ENCODE results near the gene MAP2K1.
"Not testable (repeated sequence)": the region's sequence is repeated elsewhere in the genome, so short reads cannot be mapped to it uniquely, and the experiment has no call there.

The MAP2K1 gene

GRCh38 chr15:66386204-66387123 lies at the start of gene MAP2K1:
TSS of gene MAP2K1 (plus strand) at chr15:66386912. CDS start at chr15:66387348, 436 bp downstream.
- DNase-seq (ENCODE audit: low read depth in 1 of 2, low spot score in 1 of 2): peak; percentile 97

GRCh38 chr15:66348530-66348929 lies 38.2 kb upstream of the MAP2K1 start:
- DNase-seq (ENCODE audit: low read depth in 1 of 2, low spot score in 1 of 2): not testable (repeated sequence)

- DNase-seq (ENCODE audit: low read depth in 1 of 2, low spot score in 1 of 2): no peak
These were observed 30.7 kb upstream of the MAP2K1 start for GRCh38 chr15:66356077-66356358.

GRCh38 chr15:66356359-66357236 lies 30.1 kb upstream of the MAP2K1 start, which contains the start of gene TIPIN:
TSS of gene TIPIN (minus strand) at chr15:66356685. CDS start at chr15:66352947, 3,738 bp downstream.
- peak; percentile 93 to 94 for DNase-seq (ENCODE audit: low read depth in 1 of 2, low spot score in 1 of 2)

GRCh38 chr15:66359740-66360139 lies 27.0 kb upstream of the MAP2K1 start:
- no peak for DNase-seq (ENCODE audit: low read depth in 1 of 2, low spot score in 1 of 2)

- DNase-seq (ENCODE audit: low read depth in 1 of 2, low spot score in 1 of 2): not testable (repeated sequence)
These were observed 24.8 kb upstream of the MAP2K1 start for GRCh38 chr15:66361745-66362460.

- no peak for DNase-seq (ENCODE audit: low read depth in 1 of 2, low spot score in 1 of 2)
These were observed 23.9 kb upstream of the MAP2K1 start for GRCh38 chr15:66362776-66363175.

- DNase-seq (ENCODE audit: low read depth in 1 of 2, low spot score in 1 of 2): no peak
These were observed 21.7 kb upstream of the MAP2K1 start for GRCh38 chr15:66364944-66365528.

- DNase-seq (ENCODE audit: low read depth in 1 of 2, low spot score in 1 of 2): no peak
These were observed 16.7 kb upstream of the MAP2K1 start for GRCh38 chr15:66369773-66370651.

- DNase-seq (ENCODE audit: low read depth in 1 of 2, low spot score in 1 of 2): no peak
These were observed 12.5 kb upstream of the MAP2K1 start for GRCh38 chr15:66374179-66374578.

GRCh38 chr15:66378814-66379430 lies 7.8 kb upstream of the MAP2K1 start:
- DNase-seq (ENCODE audit: low read depth in 1 of 2, low spot score in 1 of 2): no peak

- not testable (repeated sequence) for DNase-seq (ENCODE audit: low read depth in 1 of 2, low spot score in 1 of 2)
These were observed 5.3 kb upstream of the MAP2K1 start for GRCh38 chr15:66381376-66381775.

- DNase-seq (ENCODE audit: low read depth in 1 of 2, low spot score in 1 of 2): peak; percentile 40 to 69
These were observed 691 bp downstream of the MAP2K1 start for GRCh38 chr15:66387163-66388042.

- no peak for DNase-seq (ENCODE audit: low read depth in 1 of 2, low spot score in 1 of 2)
These were observed 1.3 kb downstream of the MAP2K1 start for GRCh38 chr15:66388043-66388363.

GRCh38 chr15:66388576-66388975 lies 1.9 kb downstream of the MAP2K1 start:
- DNase-seq (ENCODE audit: low read depth in 1 of 2, low spot score in 1 of 2): no peak

- DNase-seq (ENCODE audit: low read depth in 1 of 2, low spot score in 1 of 2): no peak
These were observed 2.6 kb downstream of the MAP2K1 start for GRCh38 chr15:66389098-66389858.

- no peak for DNase-seq (ENCODE audit: low read depth in 1 of 2, low spot score in 1 of 2)
These were observed 3.2 kb downstream of the MAP2K1 start for GRCh38 chr15:66389859-66390381.

GRCh38 chr15:66390678-66391077 lies 4.0 kb downstream of the MAP2K1 start:
- no peak for DNase-seq (ENCODE audit: low read depth in 1 of 2, low spot score in 1 of 2)
